Stimulated activated CD4-positive, alpha-beta T cell treated with anti-CD3 and anti-CD28 coated beads, Interleukin-15, amount 100 ng/mL, for 48 hours (primary cell): ENCODE measurements around the gene NDUFV2.
"Not testable (repeated sequence)": the region's sequence is repeated elsewhere in the genome, so short reads cannot be mapped to it uniquely, and the experiment has no call there.

ENCODE experiments used
- DNase-seq, 2 donors: peaks; one replicate each; pipeline ENCODE4 v3.0.0-alpha.2; 2020; ENCODE audit warnings: low read depth in 2 of 2

NDUFV2 gene

DNA sequence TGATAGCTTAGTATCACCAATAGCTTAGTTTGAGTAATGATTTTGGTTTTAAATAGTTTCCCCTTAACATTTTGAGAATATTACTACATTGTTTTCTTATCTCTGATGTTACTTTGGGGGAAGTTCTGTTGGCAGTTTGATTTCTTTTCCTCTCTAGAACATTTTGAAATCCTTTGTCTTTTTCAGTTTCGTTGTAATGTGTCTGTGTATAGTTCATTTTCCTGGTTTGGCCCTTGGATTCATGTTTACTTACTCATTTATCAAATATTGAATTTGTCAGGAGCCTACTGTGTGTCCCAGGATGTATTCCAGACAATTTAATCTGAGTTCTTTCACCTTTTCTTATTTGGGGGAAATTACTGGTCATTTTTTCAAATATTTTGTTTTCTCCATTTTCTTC is 50.8 kb downstream of the NDUFV2 start:
- DNase-seq: no peak

- DNase-seq: no peak
Observed at GRCh38 chr18:9156604-9157249, 54.2 kb downstream of the NDUFV2 start.

GRCh38 chr18:9157806-9158205 is 55.3 kb downstream of the NDUFV2 start:
- no peak for DNase-seq

GRCh38 chr18:9160014-9160413 is 57.5 kb downstream of the NDUFV2 start:
- no peak for DNase-seq

DNA sequence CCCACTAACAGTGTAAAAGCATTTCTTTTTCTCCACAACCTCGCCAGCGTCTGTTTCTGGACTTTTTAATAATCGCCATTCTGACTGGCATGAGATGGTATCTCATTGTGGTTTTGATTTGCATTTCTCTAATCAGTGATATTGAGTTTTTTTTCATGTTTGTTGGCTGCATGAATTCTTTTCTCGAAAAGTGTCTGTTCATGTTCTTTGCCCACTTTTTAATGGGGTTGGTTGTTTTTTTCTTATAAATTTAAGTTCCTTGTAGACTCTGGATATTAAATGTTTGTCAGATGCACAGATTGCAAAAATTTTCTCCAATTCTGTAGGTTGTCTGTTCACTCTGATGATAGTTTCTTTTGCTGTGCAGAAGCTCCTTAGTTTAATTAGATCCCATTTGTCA is 60.2 kb downstream of the NDUFV2 start:
- DNase-seq: not testable (repeated sequence)

GRCh38 chr18:9164149-9164548 is 61.6 kb downstream of the NDUFV2 start:
- DNase-seq: not testable (repeated sequence)

GRCh38 chr18:9165883-9166282 is 63.4 kb downstream of the NDUFV2 start:
- not testable (repeated sequence) for DNase-seq

DNA sequence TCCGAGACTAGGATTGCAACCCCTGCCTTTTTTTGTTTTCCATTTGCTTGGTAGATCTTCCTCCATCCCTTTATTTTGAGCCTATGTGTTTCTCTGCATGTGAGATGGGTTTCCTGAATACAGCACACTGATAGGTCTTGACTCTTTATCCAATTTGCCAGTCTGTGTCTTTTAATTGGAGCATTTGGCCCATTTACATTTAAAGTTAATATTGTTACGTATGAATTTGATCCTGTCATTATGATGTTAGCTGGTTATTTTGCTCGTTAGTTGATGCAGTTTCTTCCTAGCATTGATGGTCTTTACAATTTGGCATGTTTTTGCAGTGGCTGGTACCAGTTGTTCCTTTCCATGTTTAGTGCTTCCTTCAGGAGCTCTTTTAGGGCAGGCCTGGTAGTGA is 67.0 kb downstream of the NDUFV2 start:
- not testable (repeated sequence) for DNase-seq

DNA sequence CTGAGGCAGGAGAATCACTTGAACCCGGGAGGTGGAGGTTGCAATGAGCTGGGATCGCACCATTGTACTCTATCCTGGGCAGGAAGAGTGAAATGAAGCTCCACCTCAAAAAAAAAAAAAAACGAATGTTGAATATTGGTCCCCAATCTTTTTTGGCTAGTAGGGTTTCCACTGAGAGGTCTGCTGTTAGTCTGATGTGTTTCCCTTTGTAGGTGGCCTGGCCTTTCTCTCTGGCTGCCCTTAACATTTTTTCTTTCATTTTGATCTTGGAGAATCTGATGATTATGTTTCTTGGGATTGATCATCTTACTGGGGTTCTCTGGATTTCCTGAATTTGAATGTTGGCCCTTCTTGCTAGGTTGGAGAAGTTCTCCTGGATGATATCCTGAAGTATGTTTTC is 69.4 kb downstream of the NDUFV2 start:
- DNase-seq: not testable (repeated sequence)

DNA sequence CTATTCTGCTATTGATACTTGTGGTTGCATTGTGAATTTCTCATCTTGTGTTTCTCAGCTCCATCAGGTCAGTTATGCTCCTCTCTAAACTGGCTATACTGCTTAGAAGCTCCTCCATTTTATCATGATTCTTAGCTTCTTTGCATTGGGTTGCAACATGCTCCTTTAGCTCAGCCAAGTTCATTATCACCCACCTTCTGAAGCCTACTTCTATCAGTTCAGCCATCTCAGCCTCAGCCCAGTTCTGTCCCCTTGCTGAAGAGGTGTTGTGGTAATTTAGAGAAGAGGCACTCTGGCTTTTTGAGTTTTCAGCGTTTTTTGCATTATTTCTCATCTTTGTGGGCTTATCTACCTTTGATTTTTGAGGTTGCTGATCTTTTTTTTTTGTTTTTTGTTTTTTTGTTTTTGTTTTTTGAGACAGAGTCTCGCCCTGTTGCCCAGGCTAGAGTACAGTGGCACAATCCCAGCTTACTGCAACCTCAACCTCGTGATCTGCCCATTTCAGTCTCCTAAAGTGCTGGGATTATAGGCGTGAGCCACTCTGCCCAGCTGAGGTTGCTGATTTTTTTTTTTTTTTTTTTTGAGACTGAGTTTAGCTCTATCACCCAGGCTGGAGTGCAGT is 70.1 kb downstream of the NDUFV2 start:
- DNase-seq: no peak

GRCh38 chr18:9173770-9174233 is 71.3 kb downstream of the NDUFV2 start:
- DNase-seq: no peak

- DNase-seq: no peak
Observed at GRCh38 chr18:9174302-9174701, 71.8 kb downstream of the NDUFV2 start.

DNA sequence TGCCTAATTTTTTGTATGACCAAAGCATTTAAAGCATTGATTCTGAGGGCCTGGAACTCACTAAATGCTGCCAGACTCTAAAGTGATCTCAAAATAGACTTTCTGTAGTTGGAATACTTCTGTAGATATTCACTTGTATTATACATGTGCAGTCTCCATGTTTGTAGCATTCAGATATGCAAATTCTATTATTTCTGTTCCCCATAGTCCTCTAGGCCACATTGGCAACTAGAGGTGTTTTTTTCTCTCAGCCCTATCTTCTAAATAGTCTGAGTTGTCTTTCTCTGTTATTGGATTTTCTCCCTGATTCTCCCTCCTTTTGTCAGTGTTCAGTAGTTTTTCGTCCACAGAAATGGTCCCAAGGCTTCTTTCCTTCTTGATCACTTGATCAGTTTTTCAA is 72.6 kb downstream of the NDUFV2 start:
- no peak for DNase-seq

- DNase-seq: no peak
Observed at GRCh38 chr18:9177031-9177430, 74.5 kb downstream of the NDUFV2 start.

GRCh38 chr18:9177466-9177865 is 75.0 kb downstream of the NDUFV2 start:
- no peak for DNase-seq

- DNase-seq: no peak
Observed at GRCh38 chr18:9178557-9178956, 76.1 kb downstream of the NDUFV2 start.

GRCh38 chr18:9181275-9181674 is 78.8 kb downstream of the NDUFV2 start:
- DNase-seq: no peak

GRCh38 chr18:9182852-9183399 is 80.4 kb downstream of the NDUFV2 start:
- DNase-seq: no peak
